ENCODE measurements around the gene FAM185A.
"Not testable (repeated sequence)": the region's sequence is repeated elsewhere in the genome, so short reads cannot be mapped to it uniquely, and the experiment has no call there.

The FAM185A gene
- long read RNA-seq, donor 1, partial matches to known transcripts: 13 of 14 reads
- long read RNA-seq, donor 1, other reads (novel, unspliced or antisense): 0 of 14 reads
- long read RNA-seq, donor 2, partial matches to known transcripts: 0 of 1 reads
- long read RNA-seq, donor 2, other reads (novel, unspliced or antisense): 0 of 1 reads
- long read RNA-seq, donor 3, partial matches to known transcripts: 5 of 6 reads
- long read RNA-seq, donor 3, other reads (novel, unspliced or antisense): 0 of 6 reads
- long read RNA-seq, donor 4, partial matches to known transcripts: 6 of 8 reads
- long read RNA-seq, donor 4, other reads (novel, unspliced or antisense): 0 of 8 reads
- long read RNA-seq, donor 5: 0 reads
- long read RNA-seq, donor 6, partial matches to known transcripts: 0 of 1 reads
- long read RNA-seq, donor 6, other reads (novel, unspliced or antisense): 0 of 1 reads
- long read RNA-seq, donor 7, partial matches to known transcripts: 0 of 1 reads
- long read RNA-seq, donor 7, other reads (novel, unspliced or antisense): 0 of 1 reads
- long read RNA-seq, donor 8, partial matches to known transcripts: 0 of 4 reads
- long read RNA-seq, donor 8, other reads (novel, unspliced or antisense): 0 of 4 reads

DNA sequence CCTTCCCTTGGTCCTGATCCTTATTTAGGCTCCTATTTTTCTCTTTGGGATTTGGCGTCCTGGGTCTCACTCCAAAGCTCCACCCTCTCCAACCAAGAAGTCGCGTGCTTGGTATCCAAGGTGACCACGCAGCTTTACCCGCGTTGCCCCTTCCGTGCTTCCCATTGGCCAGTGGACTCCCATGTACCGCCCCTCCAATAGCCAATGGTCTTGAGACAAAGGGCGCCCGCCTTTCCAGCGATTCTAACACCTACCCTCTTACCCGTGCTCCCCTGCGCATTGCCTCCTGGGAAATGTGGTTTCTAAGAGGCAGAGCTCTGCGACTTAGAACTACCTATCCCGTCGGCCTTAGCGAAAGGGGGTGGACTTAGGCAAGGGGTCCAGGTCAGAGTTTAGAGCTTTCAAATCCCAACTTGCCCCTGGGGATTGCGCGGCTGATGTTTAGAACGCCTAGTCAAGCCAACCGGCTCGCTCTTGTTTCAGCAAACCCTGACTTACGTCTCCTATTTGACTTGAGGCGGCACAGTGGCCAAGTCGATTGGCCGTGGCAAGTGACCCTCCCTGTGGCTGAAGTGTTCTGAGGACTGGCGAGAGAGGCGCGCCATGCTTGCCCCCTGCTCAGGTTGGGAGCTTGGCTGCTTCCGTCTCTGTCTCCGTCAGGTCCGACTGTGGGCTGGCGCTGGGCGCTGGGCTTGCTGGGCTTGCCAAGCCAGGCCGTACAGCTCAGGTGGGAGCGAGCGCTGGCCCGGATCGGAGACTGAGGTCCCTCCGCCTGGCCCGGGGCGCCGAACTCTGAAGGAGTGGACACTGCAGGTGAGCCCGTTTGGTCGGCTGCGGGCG, at the start of gene FAM185A:
Gene FAM185A, plus strand, starts transcription at position 395 of the 840 bp plus-strand sequence. Its CDS starts 209 bp downstream, at position 604.
- DNase-seq: peak; percentile 85

DNA sequence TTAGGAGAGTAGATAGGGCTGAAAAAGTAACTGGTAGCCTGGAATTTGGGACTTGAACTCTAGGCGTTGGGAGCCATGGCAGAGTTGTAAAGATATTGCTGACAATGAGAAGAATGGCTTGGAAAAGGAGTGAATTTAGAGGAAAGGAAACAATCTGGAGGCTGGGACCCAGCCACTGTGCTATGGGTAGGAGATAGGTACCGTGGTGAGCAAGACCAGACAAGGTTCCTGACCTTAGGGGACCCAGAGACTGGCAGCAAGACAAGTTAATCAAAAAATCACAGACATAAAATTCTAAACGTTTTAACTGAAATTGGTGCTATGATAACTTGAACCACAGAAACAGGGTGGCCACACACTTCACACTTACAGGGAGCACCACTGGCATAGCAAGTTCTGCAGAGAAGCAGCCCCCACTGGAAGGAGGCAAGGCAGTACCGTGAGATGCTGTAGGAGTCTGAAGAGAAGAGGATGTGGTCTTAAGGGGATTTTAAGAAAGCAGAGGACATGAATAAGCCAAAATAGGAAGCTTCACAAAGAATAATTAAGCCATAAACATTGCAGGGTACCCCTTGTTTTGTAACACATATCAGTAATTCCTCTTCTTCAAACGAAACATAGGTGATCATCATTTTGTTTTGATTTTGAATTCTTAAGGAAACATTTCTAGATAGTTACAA, 35.6 kb upstream of the FAM185A start:
- DNase-seq: not testable (repeated sequence)

DNA sequence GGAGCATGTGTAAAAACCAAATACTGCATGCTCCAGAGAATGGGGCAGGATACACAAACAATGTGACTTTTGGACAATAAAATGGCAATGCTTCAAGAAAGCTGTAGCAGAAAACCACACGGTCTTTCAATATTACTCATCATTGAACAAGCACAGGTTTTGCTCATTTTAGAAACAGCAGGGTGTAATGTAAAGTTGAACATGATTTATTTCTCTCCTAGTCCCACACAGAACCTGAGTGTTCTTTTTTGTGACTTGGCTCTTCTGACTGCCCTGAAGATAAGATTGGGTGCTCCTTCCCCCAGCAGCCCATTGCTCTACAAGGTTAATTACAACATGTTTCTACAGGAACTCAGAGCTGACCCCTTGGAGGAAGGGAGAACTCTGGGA, 35.1 kb upstream of the FAM185A start:
- DNase-seq: not testable (repeated sequence)

DNA sequence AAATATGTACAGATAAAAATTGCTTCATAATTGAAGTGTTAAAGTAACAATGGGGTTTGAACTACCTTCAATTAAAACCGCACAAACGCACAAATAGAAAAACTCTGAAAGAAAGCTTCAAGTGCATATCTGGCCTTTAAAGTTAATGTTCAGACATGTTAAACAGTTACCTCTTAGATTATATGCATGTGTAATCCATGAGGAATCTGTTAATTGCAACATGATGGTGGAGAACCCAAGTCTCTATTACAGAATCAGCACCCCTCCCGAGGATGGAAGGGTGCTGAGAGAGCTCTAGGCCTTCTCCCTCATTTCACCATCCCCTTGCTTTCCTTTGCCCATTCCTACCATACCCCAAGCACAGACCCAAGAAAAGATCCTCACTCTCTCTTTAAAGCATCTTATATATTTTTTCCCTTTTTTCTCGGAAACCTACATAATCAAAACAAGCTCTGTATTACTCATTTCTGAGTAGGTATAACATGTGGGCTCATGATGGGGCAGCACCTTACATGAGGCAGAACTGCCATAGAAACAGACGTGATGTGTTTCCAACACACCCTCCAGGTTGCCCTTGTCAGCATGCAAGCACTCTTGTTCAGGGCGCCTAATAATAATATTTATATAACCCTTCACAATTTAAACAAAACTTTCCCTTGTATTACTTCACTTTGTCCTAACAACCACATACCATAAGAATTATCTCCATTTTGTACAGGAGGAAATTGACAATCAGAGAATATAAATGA, 33.9 kb upstream of the FAM185A start:
- not testable (repeated sequence) for DNase-seq

DNA sequence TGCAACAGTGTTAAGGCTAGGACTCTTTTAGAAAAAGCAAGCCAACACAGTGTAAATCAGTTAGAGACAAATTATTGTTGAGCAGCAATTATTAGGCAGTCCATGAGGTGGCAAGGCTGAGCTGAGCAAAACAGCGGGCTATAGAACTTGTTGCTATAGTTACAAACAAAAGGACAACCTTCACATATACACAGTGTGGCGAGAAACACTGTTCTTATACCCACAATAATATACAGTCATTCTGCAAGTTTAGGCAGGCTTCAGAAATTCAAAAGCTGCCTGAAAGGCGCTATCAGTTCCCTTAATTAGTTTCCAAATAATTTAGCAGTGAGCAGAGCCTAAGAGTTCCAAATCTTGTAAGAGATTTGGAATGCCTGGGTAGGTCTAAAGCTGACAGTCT, 33.1 kb upstream of the FAM185A start:
- not testable (repeated sequence) for DNase-seq

DNA sequence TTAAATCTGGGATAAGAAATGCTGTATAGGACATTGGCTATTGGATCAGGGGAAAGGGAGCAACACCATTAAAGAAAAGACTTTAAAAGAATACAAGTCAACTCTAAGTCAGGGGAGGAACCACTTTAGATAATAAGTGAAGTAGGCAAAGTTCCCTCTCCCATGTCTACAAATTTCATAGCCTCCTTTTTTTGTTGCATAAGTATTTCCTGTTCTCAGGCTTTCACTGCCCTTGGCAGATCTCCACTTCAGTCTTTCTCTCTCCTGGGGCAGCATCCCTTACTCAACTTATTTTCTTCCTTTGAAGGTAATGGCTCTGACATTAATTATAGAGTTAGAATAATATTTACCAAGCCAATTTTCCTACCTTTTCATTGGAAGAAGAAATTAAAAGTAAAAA, 30.3 kb upstream of the FAM185A start:
- DNase-seq: not testable (repeated sequence)

DNA sequence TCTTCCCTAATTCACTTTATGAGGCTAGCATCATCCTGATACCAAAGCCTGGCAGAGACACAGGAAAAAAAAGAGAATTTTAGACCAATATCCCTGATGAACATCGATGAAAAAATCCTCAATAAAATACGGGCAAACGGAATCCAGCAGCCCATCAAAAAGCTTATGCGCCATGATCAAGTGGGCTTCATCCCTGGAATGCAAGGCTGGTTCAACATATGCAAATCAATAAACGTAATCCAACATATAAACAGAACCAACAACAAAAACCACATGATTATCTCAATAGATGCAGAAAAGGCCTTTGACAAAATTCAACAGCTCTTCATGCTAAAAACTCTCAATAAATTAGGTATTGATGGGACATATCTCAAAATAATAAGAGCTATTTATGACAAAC, 22.6 kb upstream of the FAM185A start:
- DNase-seq: not testable (repeated sequence)

DNA sequence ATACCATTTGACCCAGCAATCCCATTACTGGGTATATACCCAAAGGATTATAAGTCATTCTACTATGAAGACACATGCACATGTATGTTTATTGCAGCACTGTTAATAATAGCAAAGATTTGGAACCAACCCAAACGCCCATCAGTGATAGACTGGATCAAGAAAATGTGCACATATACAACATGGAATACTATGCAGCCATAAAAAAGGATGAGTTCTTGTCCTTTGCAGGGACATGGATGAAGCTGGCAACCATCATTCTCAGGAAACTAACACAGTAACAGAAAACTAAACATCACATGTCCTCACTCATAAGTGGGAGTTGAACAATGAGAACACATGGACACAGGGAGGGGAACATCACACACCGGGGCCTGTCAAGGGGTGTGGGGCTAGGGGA, 19.1 kb upstream of the FAM185A start:
- DNase-seq: not testable (repeated sequence)

DNA sequence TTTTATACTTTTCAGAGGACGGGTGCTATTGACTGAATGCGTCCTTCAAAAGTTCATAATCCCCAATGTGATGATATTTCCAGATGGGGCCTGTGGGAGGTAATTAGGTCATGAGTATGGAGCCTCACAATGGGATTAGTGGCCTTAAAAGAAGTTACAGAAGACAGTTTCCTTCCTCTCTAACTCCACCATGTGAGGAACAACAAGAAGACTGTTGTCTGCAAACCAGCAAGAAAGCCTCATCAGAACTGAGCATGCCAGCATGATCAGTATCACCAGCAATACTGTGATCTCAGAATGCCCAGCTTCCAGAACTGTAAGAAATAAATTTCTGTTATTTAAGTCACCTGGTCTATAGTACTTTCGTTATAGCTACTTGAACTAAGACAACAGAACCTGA, 18.4 kb upstream of the FAM185A start:
- not testable (repeated sequence) for DNase-seq

DNA sequence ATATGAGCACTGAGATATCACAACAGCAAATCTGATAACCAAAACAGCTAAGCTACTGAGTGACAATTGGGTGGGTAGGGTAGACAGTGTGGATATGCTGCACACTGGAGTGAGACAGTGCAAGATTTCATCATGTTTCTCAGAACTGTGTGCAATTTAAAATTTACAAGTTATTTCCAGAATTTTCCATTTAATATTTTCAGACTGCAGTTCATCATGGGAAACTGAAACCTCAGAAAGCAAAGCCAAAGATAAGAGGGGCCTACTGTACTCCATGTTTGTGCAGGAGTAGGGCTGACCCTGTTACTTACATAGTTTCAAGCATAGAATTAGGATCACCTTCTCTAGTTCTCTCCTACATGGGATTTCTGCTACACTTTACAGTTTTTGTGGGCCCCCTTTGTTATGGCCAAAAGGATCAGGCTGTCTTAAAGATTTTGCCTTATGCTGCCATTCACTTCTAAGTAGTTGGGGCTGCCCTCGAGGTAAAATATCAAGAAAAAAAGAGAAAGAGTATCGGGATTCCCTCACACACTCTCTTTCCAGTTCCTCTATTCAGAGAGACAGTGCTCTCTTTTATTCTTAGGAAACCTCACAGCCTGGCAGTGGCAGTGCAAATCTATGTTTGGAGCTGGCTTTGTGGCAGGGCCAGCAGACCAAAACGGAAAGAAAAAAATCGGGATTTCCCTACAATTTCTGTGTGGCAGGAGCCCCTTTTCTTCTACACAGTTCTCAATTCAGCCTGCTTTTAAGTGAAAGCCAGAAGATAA, 6.6 kb upstream of the FAM185A start:
- DNase-seq: not testable (repeated sequence)

DNA sequence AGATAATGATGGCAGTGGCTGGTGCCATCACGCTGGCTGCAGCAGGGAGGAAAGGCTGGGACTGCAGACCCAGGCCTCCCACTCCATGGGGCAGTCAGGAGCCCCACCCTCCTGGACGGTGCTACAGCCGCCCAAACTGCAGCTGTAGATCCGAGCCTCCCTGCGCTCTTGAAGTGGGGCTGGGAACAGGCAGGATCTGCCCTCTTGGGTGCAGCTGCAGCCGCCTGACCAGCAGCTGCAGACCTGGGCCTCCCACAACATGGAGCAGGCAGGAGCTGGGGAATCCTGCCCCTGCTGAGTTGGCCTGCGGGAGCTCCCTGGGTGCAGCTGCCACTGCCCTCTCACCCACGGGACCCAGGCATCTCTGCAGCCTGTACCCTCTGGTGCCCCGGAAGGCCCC, 4.9 kb upstream of the FAM185A start:
- DNase-seq: not testable (repeated sequence)

DNA sequence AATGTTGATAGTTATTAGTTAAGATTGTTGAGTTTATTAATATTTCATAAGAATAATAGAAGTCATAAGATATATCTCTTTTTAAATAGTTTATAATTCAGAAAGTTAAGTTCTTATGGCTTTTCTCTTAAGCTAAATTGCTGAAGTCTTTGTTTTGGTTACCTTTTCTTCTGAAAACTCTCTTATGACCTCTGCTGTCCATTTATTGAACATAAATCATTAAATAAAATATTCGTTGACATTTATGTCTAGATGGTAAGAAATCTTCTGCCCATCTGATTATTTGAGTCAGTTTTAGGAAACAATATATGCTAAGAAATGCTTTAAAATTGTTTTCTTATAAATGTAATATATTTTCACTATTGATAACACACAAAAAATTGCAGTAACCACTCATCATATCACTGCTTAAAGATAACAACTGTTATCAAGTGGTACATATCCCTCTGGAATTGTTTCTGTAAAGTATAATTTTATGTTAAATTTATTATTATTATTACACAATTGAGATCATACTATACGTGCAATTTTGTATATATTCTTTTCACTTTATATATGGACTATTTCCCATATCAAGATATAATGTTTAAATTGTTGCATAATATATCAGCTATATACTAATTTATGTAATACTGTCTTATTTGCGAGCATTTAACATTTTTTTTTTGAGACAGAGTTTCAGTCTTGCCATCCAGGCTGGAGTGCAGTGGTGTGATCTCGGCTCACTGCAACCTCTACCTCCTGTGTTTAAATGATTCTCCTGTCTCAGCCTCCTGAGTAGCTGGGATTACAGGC, 3.1 kb upstream of the FAM185A start:
- DNase-seq: not testable (repeated sequence)

DNA sequence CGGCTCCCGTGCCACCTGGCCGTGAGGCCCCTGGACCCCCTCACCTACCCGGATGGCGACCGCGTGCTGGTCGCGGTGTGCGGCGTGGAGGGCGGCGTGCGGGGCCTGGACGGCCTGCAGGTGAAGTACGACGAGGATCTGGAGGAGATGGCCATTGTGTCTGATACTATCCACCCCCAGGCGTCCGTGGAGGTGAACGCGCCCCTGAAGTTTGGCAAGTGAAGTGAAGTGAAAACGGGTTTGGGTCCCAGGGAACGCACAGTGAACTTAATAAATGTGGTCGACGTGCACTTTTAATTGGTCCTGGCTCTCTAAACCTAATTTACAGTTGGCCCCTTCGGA, 617 bp downstream of the FAM185A start:
- DNase-seq: peak; percentile 3

DNA sequence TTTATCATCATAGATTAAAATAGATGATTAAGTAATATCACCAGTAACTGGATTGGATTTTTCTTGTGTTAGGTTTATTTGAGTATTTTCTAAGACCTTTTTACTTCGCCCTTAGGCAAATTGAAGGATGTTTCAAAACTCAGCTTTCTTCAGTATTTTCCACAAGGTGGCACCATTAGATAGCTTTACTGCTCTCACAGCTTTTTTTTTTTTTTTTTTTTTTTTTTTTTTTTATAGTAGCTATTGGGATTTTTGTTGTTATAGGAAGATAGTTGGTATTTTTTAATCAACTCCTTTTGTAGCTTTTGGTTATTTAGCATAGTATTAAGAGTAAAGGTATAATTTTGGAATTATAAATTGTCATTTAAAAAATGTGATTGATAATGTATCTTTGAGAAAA, 9.4 kb downstream of the FAM185A start:
- DNase-seq: not testable (repeated sequence)

DNA sequence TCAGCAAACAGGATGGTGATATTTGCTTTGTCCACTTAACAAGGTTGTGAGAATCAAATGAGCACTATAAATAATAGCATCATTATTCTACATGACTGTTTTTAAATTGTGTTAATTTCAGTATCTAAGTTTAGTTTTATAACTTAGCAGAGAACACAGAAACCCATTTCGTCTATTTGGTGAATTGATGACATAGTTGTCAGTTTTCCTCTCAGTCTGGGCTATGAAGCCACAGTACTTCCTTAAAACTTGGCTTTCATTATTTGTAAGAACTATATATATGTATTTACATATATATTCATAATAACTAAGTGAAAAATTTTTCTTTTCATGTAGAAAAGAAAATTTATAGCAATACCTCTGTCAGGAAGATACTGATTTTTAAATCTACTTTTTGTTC, 11.1 kb downstream of the FAM185A start:
- not testable (repeated sequence) for DNase-seq

DNA sequence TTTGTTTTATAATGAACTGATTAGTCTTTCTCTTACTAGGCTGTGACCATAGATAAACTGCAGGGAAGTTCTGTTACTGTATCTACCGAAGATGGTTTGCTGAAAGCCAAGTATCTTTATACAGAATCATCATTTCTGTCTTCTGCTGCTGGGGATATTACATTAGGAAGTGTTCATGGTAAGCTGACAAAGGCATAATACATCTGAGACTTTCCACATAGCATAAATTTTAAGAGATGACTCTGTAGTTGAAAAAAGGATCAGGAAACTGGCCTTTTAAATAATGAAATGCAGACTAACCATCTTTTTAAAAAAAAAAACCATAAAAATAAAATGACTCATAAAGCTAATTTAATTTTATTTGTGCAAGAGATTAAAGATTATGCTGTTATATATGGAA, 12.4 kb downstream of the FAM185A start:
- not testable (repeated sequence) for DNase-seq

DNA sequence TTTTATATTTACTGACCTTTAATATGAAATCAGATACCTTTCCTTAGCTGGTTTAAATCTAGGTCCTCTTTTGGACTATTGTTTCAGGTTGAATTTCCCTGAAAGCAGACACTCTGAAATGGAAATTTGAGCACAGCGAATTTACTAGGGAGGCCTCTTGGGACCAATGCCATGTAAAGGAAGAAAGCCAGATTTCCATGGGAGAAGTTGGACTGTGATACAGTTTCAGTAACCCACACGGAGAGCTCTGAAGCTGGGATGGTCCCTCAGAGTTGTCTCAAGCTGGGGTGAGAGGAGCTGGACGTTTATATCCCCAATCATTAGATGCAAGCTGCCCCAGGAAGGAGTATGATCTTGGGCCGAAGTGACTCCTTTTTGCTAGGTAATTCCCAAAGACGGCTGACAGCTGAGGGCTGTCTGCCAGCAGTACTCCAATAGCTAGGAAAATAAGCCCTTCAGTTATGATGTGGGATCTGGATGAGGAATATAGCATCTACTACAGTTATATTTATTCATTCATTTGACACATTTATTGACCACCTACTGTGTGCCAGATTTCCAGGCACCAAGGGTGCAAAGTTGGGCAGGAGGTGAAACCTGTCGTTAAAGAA, 14.6 kb downstream of the FAM185A start:
- DNase-seq: not testable (repeated sequence)

DNA sequence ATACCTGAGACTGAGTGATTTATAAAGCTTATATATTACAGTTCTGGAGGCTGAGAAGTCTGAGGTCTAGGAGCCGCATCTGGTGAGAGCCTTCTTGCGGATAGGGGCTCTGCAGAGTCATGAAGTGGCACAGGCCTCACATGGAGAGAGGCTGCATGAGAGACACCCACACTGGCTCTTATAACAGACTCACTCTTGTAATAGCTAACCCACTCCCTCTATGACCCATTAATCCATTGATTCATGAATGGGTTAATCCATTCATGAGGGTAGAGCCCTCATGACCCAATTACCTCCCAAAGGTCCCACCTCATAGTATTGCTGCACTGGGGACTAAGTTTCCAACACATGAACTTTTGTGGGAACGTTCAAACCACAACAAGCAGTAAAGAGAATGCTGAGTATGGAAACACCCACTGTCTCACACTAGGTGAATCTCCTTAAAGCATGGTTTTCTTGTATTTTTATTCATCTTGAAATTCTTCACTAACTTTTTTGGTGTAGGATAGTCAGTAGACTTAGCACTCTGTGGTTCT, 20.9 kb downstream of the FAM185A start:
- not testable (repeated sequence) for DNase-seq

DNA sequence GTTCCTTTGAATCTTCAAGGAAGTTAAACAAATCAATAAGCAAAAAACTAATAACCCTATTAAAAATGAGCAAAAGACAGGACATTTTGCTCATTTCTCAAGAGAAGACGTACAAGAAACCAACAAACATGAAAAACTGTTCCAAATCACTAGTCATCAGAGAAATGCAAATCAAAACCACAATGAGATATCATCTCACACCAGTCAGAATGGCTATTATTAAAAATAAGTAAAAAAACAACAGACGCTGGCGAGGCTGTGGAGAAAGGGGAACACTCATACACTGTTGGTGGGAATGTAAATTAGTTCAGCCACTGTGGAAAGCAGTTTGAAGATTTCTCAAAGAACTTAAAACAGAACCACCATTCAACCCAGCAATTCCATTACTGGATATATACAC, 21.7 kb downstream of the FAM185A start:
- not testable (repeated sequence) for DNase-seq
